GM23338 (cell line): ENCODE measurements around the gene ADIRF. TPM values are rescaled to one million over a fixed set of nuclear protein-coding genes. Genes with fewer than 3 reads are reported as not detected.
"Not testable (repeated sequence)": the region's sequence is repeated elsewhere in the genome, so short reads cannot be mapped to it uniquely, and the experiment has no call there.

Experiments used
- ATAC-seq: fragments of 200-7000 bp; cut with Tn5 transposase; 3 replicates; pipeline ENCODE4 v1.9.1; 2020
- DNase-seq: peaks from one replicate; pipeline ENCODE4 v3.0.0-alpha.2; 2015; ENCODE audit warnings: low spot score
- H2AFZ ChIP-seq: fragments of 200-600 bp; sonication (generic); 2 replicates; pipeline ENCODE4 v1.8.0; 2016; ENCODE audit warnings: antibody characterized with exemption, mild to moderate bottlenecking, moderate library complexity
- H3F3A ChIP-seq: fragments of 200-600 bp; sonication (generic); replicated peaks from 2 replicates; pipeline ENCODE4 v1.8.0; 2017; ENCODE audit warnings: antibody characterized with exemption, mixed run types, low read depth
- H3K27ac ChIP-seq: fragments of 200-600 bp; sonication (generic); 2 replicates; pipeline ENCODE4 v1.6.1; 2016; ENCODE audit warnings: low read depth
- H3K27me3 ChIP-seq: fragments of 200-600 bp; sonication (generic); 2 replicates; pipeline ENCODE4 v1.8.0; 2016; ENCODE audit warnings: mild to moderate bottlenecking, mixed run types, moderate library complexity; ENCODE audit not compliant: insufficient read depth
- H3K36me3 ChIP-seq: fragments of 200-600 bp; sonication (generic); 2 replicates; pipeline ENCODE4 v1.8.0; 2016; ENCODE audit warnings: mild to moderate bottlenecking; ENCODE audit not compliant: insufficient read depth
- H3K4me1 ChIP-seq: fragments of 200-600 bp; sonication (generic); 2 replicates; pipeline ENCODE4 v1.8.0; 2016; ENCODE audit warnings: mild to moderate bottlenecking, moderate library complexity; ENCODE audit not compliant: insufficient read depth
- H3K4me2 ChIP-seq: fragments of 200-600 bp; sonication (generic); 2 replicates; pipeline ENCODE4 v1.7.1; 2017; ENCODE audit warnings: mixed run types
- H3K4me3 ChIP-seq: fragments of 200-600 bp; sonication (generic); 2 replicates; pipeline ENCODE4 v1.6.1; 2016; ENCODE audit warnings: mixed run types
- H3K79me2 ChIP-seq: fragments of 200-600 bp; sonication (generic); replicated peaks from 2 replicates; pipeline ENCODE4 v1.8.0; 2017; ENCODE audit warnings: mild to moderate bottlenecking; ENCODE audit not compliant: insufficient read depth
- H3K9me2 ChIP-seq: fragments of 200-600 bp; sonication (generic); 2 replicates; pipeline ENCODE4 v1.8.0; 2017; ENCODE audit not compliant: insufficient read depth
- H4K20me1 ChIP-seq: fragments of 200-600 bp; sonication (generic); replicated peaks from 2 replicates; pipeline ENCODE4 v1.8.0; 2017; ENCODE audit warnings: mild to moderate bottlenecking; ENCODE audit not compliant: insufficient read depth
- H3K27ac Mint-ChIP-seq: 2 replicates; pipeline ENCODE4 v1.8.0; 2020; ENCODE audit warnings: inconsistent platforms, mild to moderate bottlenecking, moderate library complexity, mixed read lengths
- H3K27me3 Mint-ChIP-seq: 3 replicates; pipeline ENCODE4 v1.8.0; 2022; ENCODE audit warnings: low read depth, mild to moderate bottlenecking, moderate library complexity, mixed read lengths, inconsistent platforms; ENCODE audit not compliant: insufficient read depth, poor library complexity
- H3K36me3 Mint-ChIP-seq: 3 replicates; pipeline ENCODE4 v1.8.0; 2021; ENCODE audit warnings: low read depth, mild to moderate bottlenecking, inconsistent platforms, moderate library complexity, mixed read lengths
- H3K4me1 Mint-ChIP-seq: 3 replicates; pipeline ENCODE4 v1.8.0; 2020; ENCODE audit warnings: mild to moderate bottlenecking, inconsistent platforms, mixed read lengths
- H3K4me3 Mint-ChIP-seq: 3 replicates; pipeline ENCODE4 v1.8.0; 2021; ENCODE audit warnings: moderate library complexity, mild to moderate bottlenecking, inconsistent platforms, mixed read lengths
- H3K9me3 Mint-ChIP-seq: 3 replicates; pipeline ENCODE4 v1.8.0; 2020; ENCODE audit warnings: moderate library complexity, mild to moderate bottlenecking, inconsistent platforms, mixed read lengths
- polyA plus RNA-seq: library from polyadenylated mRNA; unstranded; fragments of >200 nt; fragmentation: Nextera tagmentation; extraction: Ambion mirVana; gene quantifications from 2 replicates; pipeline ENCODE4 v1.2.1, GENCODE V29; 2016
- total RNA-seq: library from RNA; depleted of rRNA; stranded (reverse); fragments of >200 nt; shearing (Covaris generic); gene quantifications from 2 replicates; pipeline ENCODE4 v1.2.3, GENCODE V29; 2014

ADIRF gene
- total and polyA plus RNA-seq, 2 experiments from 2014 or later, result 1.7 TPM; not detected in 1

GRCh38 chr10:87007674-87008073 lies 39.4 kb downstream of the ADIRF start:
- not testable (repeated sequence) for H3K27ac Mint-ChIP-seq, H3K36me3 ChIP-seq, H3K27me3 Mint-ChIP-seq, H3K36me3 Mint-ChIP-seq, H3K4me3 ChIP-seq, H3F3A ChIP-seq, ATAC-seq, H4K20me1 ChIP-seq, H3K9me3 Mint-ChIP-seq, H3K27ac ChIP-seq, DNase-seq, H3K9me2 ChIP-seq, H3K27me3 ChIP-seq, H3K4me1 ChIP-seq, H3K4me2 ChIP-seq, H3K4me1 Mint-ChIP-seq, H3K79me2 ChIP-seq, H3K4me3 Mint-ChIP-seq, H2AFZ ChIP-seq

- H3K9me3 Mint-ChIP-seq, H3K4me1 Mint-ChIP-seq, H3K27ac Mint-ChIP-seq, H3K9me2 ChIP-seq, H3K4me1 ChIP-seq, H3K27me3 ChIP-seq, H3K4me3 ChIP-seq, H3K36me3 ChIP-seq, H3K27ac ChIP-seq, DNase-seq, H3K4me3 Mint-ChIP-seq, H3F3A ChIP-seq, H3K36me3 Mint-ChIP-seq, H3K79me2 ChIP-seq, ATAC-seq, H2AFZ ChIP-seq, H4K20me1 ChIP-seq, H3K4me2 ChIP-seq, H3K27me3 Mint-ChIP-seq: not testable (repeated sequence)
Observed at GRCh38 chr10:87008303-87008702, 40.0 kb downstream of the ADIRF start.

GRCh38 chr10:87009134-87009696 lies 40.9 kb downstream of the ADIRF start:
- not testable (repeated sequence) for H4K20me1 ChIP-seq, H3K27me3 Mint-ChIP-seq, H3K4me1 Mint-ChIP-seq, DNase-seq, H3K36me3 Mint-ChIP-seq, H2AFZ ChIP-seq, H3K79me2 ChIP-seq, H3K4me2 ChIP-seq, H3K9me2 ChIP-seq, ATAC-seq, H3K27me3 ChIP-seq, H3F3A ChIP-seq, H3K27ac ChIP-seq, H3K36me3 ChIP-seq, H3K27ac Mint-ChIP-seq, H3K4me1 ChIP-seq, H3K9me3 Mint-ChIP-seq, H3K4me3 Mint-ChIP-seq, H3K4me3 ChIP-seq

GRCh38 chr10:87013528-87013927 lies 45.2 kb downstream of the ADIRF start:
- not testable (repeated sequence) for ATAC-seq, H3K27me3 ChIP-seq

GRCh38 chr10:87014986-87015716 lies 46.9 kb downstream of the ADIRF start:
- not testable (repeated sequence) for H3K36me3 ChIP-seq, H4K20me1 ChIP-seq, H3K79me2 ChIP-seq, H3K4me3 ChIP-seq, H3K4me1 Mint-ChIP-seq, H3K9me2 ChIP-seq, H3K4me1 ChIP-seq, H3K36me3 Mint-ChIP-seq, H3F3A ChIP-seq, DNase-seq, H3K27ac Mint-ChIP-seq, H3K4me2 ChIP-seq, ATAC-seq, H3K27me3 ChIP-seq, H3K4me3 Mint-ChIP-seq, H3K27me3 Mint-ChIP-seq, H3K27ac ChIP-seq, H3K9me3 Mint-ChIP-seq, H2AFZ ChIP-seq

More at GRCh38 chr10:87013528-87013927, 45.2 kb downstream of the ADIRF start:
- not testable (repeated sequence) for H4K20me1 ChIP-seq, H3F3A ChIP-seq, H2AFZ ChIP-seq, H3K4me3 ChIP-seq, H3K79me2 ChIP-seq, H3K36me3 Mint-ChIP-seq, H3K4me1 ChIP-seq, H3K27ac Mint-ChIP-seq, H3K9me2 ChIP-seq, H3K36me3 ChIP-seq, H3K27ac ChIP-seq, H3K9me3 Mint-ChIP-seq, H3K27me3 Mint-ChIP-seq, H3K4me1 Mint-ChIP-seq, DNase-seq, H3K4me3 Mint-ChIP-seq, H3K4me2 ChIP-seq

- H3K36me3 Mint-ChIP-seq, H3K9me3 Mint-ChIP-seq, H3K4me3 ChIP-seq, H3K36me3 ChIP-seq, H3K27me3 Mint-ChIP-seq, H3K27ac Mint-ChIP-seq, DNase-seq, H3K9me2 ChIP-seq, H3K4me2 ChIP-seq, H3K27ac ChIP-seq, H4K20me1 ChIP-seq, H3K4me1 Mint-ChIP-seq, H3K4me3 Mint-ChIP-seq, H3F3A ChIP-seq, H3K27me3 ChIP-seq, H3K79me2 ChIP-seq, H3K4me1 ChIP-seq, H2AFZ ChIP-seq, ATAC-seq: not testable (repeated sequence)
Observed at GRCh38 chr10:87018127-87018526, 49.8 kb downstream of the ADIRF start.
